Measurements from ENCODE around the gene KIAA1217. TPM values are rescaled to one million over a fixed set of nuclear protein-coding genes. Genes with fewer than 3 reads are reported as not detected.

The KIAA1217 gene
- total and polyA plus RNA-seq, 2 of the 4 experiments (the other 2 are of a cell fraction): 3.4 to 4.4 TPM

GRCh38 chr10:24262929-24263590 is 54.1 kb downstream of the KIAA1217 start:
- Histone ChIP-seq H3K27ac (ENCODE audit: insufficient read depth, low read length) (no peak overlapping the region), H3K27me3 (ENCODE audit: control insufficient read depth, insufficient read depth, low read length) (no peaks in the 10 kb centered on the region), H4K8ac (ENCODE audit: low read depth in 2 of 2, low read length in 2 of 2) (no peak overlapping the region), H2AFZ (replicated peaks; ENCODE audit: low read length, poor library complexity) (no peak overlapping the region), H4K5ac (ENCODE audit: low read depth, low read length) (no peak overlapping the region), H3K4me1 (ENCODE audit: control insufficient read depth, insufficient read depth, low read length) (no peaks in the 10 kb centered on the region), H3K9ac (ENCODE audit: low read depth, low read length) (no peak overlapping the region), H3K14ac (replicated peaks; ENCODE audit: low read depth, low read length) (no peak overlapping the region), H4K20me1 (ENCODE audit: insufficient read depth, low read length) (no peaks in the 10 kb centered on the region), H2BK120ac (ENCODE audit: low read depth, low read length) (no peak overlapping the region), H3K36me3 (ENCODE audit: control insufficient read depth, insufficient read depth, low read length) (no peaks in the 10 kb centered on the region), H2BK20ac (ENCODE audit: low read depth, low read length) (no peak overlapping the region), H2AK5ac (ENCODE audit: low read depth, low read length) (no peak overlapping the region), H3K23ac (ENCODE audit: low read depth, low read length) (no peak overlapping the region), H3K18ac (ENCODE audit: low read depth, low read length) (no peak overlapping the region), H3K9me3 (ENCODE audit: control insufficient read depth, insufficient read depth, low read length) (no peaks in the 10 kb centered on the region), H2BK5ac (ENCODE audit: low read depth, low read length, poor library complexity, severe bottlenecking) (no peak overlapping the region), H3K4me3 (ENCODE audit: insufficient read depth, low read depth, low read length) (no peak overlapping the region), H3K4ac (ENCODE audit: low read depth, low read length) (no peak overlapping the region), H3K4me2 (ENCODE audit: low read depth, low read length) (no peak overlapping the region), H2AK9ac (replicated peaks; ENCODE audit: low read depth, low read length, poor library complexity) (no peak overlapping the region), H4K91ac (ENCODE audit: insufficient read depth, low read depth, low read length) (no peak overlapping the region), H3K79me1 (ENCODE audit: low read depth in 1 of 2, low read length in 2 of 2) (no peaks in the 10 kb centered on the region), H2BK15ac (ENCODE audit: low read depth, low read length) (no peak overlapping the region), H3K56ac (ENCODE audit: extremely low read depth, insufficient read depth, low read length) (no peak overlapping the region), H3K9me1 (ENCODE audit: insufficient read depth, low read length) (no peaks in the 10 kb centered on the region)
- ChIA-PET CTCF (no interaction called here), POLR2A (ENCODE audit: unreplicated experiment) (no interaction called here)
- whole genome bisulfite sequencing, 2 experiments (ENCODE audit: extremely low coverage in 2 of 2, insufficient read length in 1 of 2): no CpG with 5 or more reads among the region's 7 CpGs
- in situ Hi-C loops (cut with MboI; ENCODE audit: low sequenced_read_pairs) (no loop called here), dilution Hi-C loops (cut with HindIII; ENCODE audit: low sequenced_read_pairs, unreplicated experiment) (no loop called here), intact Hi-C loops (cut with micrococcal nuclease) (no loop called here)
- BruUV-seq (replicated peaks): no TSS peak
- DNase-seq (no peak), ATAC-seq (ENCODE audit: low read depth) (no peak)
- TF ChIP-seq MAZ (IDR thresholded peaks at IDR 0.05; ENCODE audit: borderline replicate concordance, low read depth, low read length): no peak
- TF ChIP-seq CEBPB (IDR thresholded peaks at IDR 0.05; ENCODE audit: low read depth, low read length): no peak
- TF ChIP-seq RAD21 (IDR thresholded peaks at IDR 0.05; ENCODE audit: low read length): no peak
- no peak for TF ChIP-seq FOS (IDR thresholded peaks at IDR 0.05; ENCODE audit: low read depth, low read length)
- TF ChIP-seq, protein P1, sequence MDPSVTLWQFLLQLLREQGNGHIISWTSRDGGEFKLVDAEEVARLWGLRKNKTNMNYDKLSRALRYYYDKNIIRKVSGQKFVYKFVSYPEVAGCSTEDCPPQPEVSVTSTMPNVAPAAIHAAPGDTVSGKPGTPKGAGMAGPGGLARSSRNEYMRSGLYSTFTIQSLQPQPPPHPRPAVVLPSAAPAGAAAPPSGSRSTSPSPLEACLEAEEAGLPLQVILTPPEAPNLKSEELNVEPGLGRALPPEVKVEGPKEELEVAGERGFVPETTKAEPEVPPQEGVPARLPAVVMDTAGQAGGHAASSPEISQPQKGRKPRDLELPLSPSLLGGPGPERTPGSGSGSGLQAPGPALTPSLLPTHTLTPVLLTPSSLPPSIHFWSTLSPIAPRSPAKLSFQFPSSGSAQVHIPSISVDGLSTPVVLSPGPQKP (IDR thresholded peaks at IDR 0.05; ENCODE audit: borderline replicate concordance, low read depth, low read length): no peak
- no peak for TF ChIP-seq BHLHE40 (IDR thresholded peaks at IDR 0.05; ENCODE audit: low read depth, low read length)
- TF ChIP-seq, protein P2, sequence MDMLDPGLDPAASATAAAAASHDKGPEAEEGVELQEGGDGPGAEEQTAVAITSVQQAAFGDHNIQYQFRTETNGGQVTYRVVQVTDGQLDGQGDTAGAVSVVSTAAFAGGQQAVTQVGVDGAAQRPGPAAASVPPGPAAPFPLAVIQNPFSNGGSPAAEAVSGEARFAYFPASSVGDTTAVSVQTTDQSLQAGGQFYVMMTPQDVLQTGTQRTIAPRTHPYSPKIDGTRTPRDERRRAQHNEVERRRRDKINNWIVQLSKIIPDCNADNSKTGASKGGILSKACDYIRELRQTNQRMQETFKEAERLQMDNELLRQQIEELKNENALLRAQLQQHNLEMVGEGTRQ (IDR thresholded peaks at IDR 0.05; ENCODE audit: low read depth, low read length): no peak
- no peak for TF ChIP-seq MAFK (IDR thresholded peaks at IDR 0.05; ENCODE audit: low read depth, low read length)
- TF ChIP-seq SMC3 (IDR thresholded peaks at IDR 0.05; ENCODE audit: low read depth, low read length): no peak
- TF ChIP-seq MXI1 (IDR thresholded peaks at IDR 0.05; ENCODE audit: borderline replicate concordance, low read depth, low read length): no peak
- TF ChIP-seq CHD1 (IDR thresholded peaks at IDR 0.05; ENCODE audit: low read depth, low read length): no peak
- no peak for TF ChIP-seq RFX5 (IDR thresholded peaks at IDR 0.05; ENCODE audit: low read depth, low read length)
- no peak for TF ChIP-seq POLR2A (IDR thresholded peaks at IDR 0.05; ENCODE audit: low read depth, low read length)
- TF ChIP-seq, protein P3, sequence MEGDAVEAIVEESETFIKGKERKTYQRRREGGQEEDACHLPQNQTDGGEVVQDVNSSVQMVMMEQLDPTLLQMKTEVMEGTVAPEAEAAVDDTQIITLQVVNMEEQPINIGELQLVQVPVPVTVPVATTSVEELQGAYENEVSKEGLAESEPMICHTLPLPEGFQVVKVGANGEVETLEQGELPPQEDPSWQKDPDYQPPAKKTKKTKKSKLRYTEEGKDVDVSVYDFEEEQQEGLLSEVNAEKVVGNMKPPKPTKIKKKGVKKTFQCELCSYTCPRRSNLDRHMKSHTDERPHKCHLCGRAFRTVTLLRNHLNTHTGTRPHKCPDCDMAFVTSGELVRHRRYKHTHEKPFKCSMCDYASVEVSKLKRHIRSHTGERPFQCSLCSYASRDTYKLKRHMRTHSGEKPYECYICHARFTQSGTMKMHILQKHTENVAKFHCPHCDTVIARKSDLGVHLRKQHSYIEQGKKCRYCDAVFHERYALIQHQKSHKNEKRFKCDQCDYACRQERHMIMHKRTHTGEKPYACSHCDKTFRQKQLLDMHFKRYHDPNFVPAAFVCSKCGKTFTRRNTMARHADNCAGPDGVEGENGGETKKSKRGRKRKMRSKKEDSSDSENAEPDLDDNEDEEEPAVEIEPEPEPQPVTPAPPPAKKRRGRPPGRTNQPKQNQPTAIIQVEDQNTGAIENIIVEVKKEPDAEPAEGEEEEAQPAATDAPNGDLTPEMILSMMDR (conservative IDR thresholded peaks at IDR 0.05; ENCODE audit: low read depth, low read length): no peak
- no peak for TF ChIP-seq NFE2L2 (IDR thresholded peaks at IDR 0.05; ENCODE audit: low read depth, low read length)
- no peak for TF ChIP-seq RCOR1 (IDR thresholded peaks at IDR 0.05; ENCODE audit: insufficient replicate concordance, low read length)
